Small intestine (tissue), 7 donors: ENCODE measurements around the gene DNAH10. TPM values are rescaled to one million over a fixed set of nuclear protein-coding genes. Genes with fewer than 3 reads are reported as not detected.

Source experiments
- DNase-seq, 2 donors: peaks; one replicate each; pipeline versions ENCODE4 v3.0.0 to v3.0.0-alpha.2; 2013
- FAIRE-seq: peaks from 2 replicates; lab custom pipeline; 2012; peaks lifted over from hg19 to GRCh38; lab: Jason Lieb, UNC
- H3K27ac ChIP-seq, 3 donors: one replicate each; pipeline ENCODE4 v1.5.1; 2013; ENCODE audit warnings: low read length in 2 of 3, mild to moderate bottlenecking in 2 of 3, control low read depth in 1 of 3, inconsistent platforms in 1 of 3, low read depth in 1 of 3, moderate library complexity in 1 of 3
- H3K27me3 ChIP-seq, 3 donors: one replicate each; pipeline ENCODE4 v1.6.1; 2013; ENCODE audit warnings: low read length in 3 of 3, inconsistent platforms in 1 of 3; ENCODE audit not compliant: control insufficient read depth in 3 of 3, insufficient read depth in 3 of 3
- H3K36me3 ChIP-seq, 3 donors: one replicate each; pipeline ENCODE4 v1.6.1; 2013; ENCODE audit warnings: low read length in 3 of 3, inconsistent platforms in 1 of 3, low read depth in 1 of 3, mild to moderate bottlenecking in 1 of 3, moderate library complexity in 1 of 3; ENCODE audit not compliant: control insufficient read depth in 3 of 3, insufficient read depth in 2 of 3
- H3K4me1 ChIP-seq, 3 donors: one replicate each; pipeline ENCODE4 v1.6.1; 2013; ENCODE audit warnings: low read length in 2 of 3, inconsistent platforms in 1 of 3, low read depth in 1 of 3, mild to moderate bottlenecking in 1 of 3, moderate library complexity in 1 of 3; ENCODE audit not compliant: control insufficient read depth in 3 of 3, insufficient read depth in 2 of 3
- H3K4me3 ChIP-seq, 3 donors: one replicate each; pipeline ENCODE4 v1.5.1; 2013; ENCODE audit warnings: low read length in 3 of 3, control low read depth in 1 of 3, inconsistent platforms in 1 of 3, low read depth in 1 of 3, mild to moderate bottlenecking in 1 of 3, moderate library complexity in 1 of 3
- H3K9me3 ChIP-seq, 2 donors: one replicate each; pipeline ENCODE4 v1.6.1; 2013; ENCODE audit warnings: low read depth in 1 of 2, low read length in 1 of 2; ENCODE audit not compliant: control insufficient read depth in 2 of 2, insufficient read depth in 1 of 2
- WGBS, 3 donors: extraction: QIAGEN DNeasy Blood & Tissue Kit; methylation state at CpG; one replicate each; pipeline ENCODE4 v1.1.7; 2013; 5-methylcytosine and 5-hydroxymethylcytosine counted together
- polyA plus RNA-seq, 4 donors: library from polyadenylated mRNA; stranded (reverse) in 3 of 4; unstranded in 1 of 4; fragments of 200-250 nt in 3 of 4; fragments of 120-200 nt in 1 of 4; gene quantifications; one replicate each; pipeline versions ENCODE4 v1.2.1 to v1.2.3, GENCODE V29; 2013
- donor health status: healthy with polysubstance abuse.
- donor health status: control.
- donor health status: control.
- donor health status: Bipolar disorder and iron deficiency.
- donor health status: healthy.

The DNAH10 gene
- polyA plus RNA-seq, 4 donors, result 0.22 to 0.50 (median 0.45) TPM; not detected in 1

- no peaks in the 10 kb centered on the region for H3K36me3 ChIP-seq
- no peak for DNase-seq
- 67 to 74% (median 71%) methylated on average over 3 of the region's 3 CpGs for WGBS, 3 donors
- H3K4me3 ChIP-seq, result no peak overlapping the region
- FAIRE-seq, result no peak
- no peaks in the 10 kb centered on the region for H3K4me1 ChIP-seq
- H3K27ac ChIP-seq, result no peak overlapping the region
- no peaks in the 10 kb centered on the region for H3K9me3 ChIP-seq
- no peaks in the 10 kb centered on the region for H3K27me3 ChIP-seq
These were observed 111.7 kb downstream of the DNAH10 start for GRCh38 chr12:123873793-123874192.

GRCh38 chr12:123877968-123878367 is 115.9 kb downstream of the DNAH10 start:
- Histone ChIP-seq H3K27me3 (no peaks in the 10 kb centered on the region), H3K9me3 (peaks cover 0 to 2% of the 10 kb centered on the region in 2 donors), H3K4me3 (no peak overlapping the region), H3K4me1 (no peaks in the 10 kb centered on the region), H3K27ac (no peak overlapping the region), H3K36me3 (no peaks in the 10 kb centered on the region)
- FAIRE-seq (no peak), DNase-seq (no peak)
- WGBS, 3 donors, result 73 to 82% (median 78%) methylated on average over 6 of the region's 6 CpGs

GRCh38 chr12:123879101-123879500 is 117.0 kb downstream of the DNAH10 start:
- H3K36me3 ChIP-seq, result no peaks in the 10 kb centered on the region
- H3K27ac ChIP-seq, result no peak overlapping the region
- DNase-seq (no peak), FAIRE-seq (no peak)
- no peak overlapping the region for H3K4me3 ChIP-seq
- H3K4me1 ChIP-seq, result no peaks in the 10 kb centered on the region
- H3K27me3 ChIP-seq, result no peaks in the 10 kb centered on the region
- 63 to 80% (median 72%) methylated on average over 11 of the region's 11 CpGs for WGBS, 3 donors
- peaks cover 0 to 2% of the 10 kb centered on the region in 2 donors for H3K9me3 ChIP-seq

GRCh38 chr12:123879691-123880090 is 117.6 kb downstream of the DNAH10 start:
- FAIRE-seq (no peak), DNase-seq (no peak)
- Histone ChIP-seq H3K9me3 (peaks cover 0 to 7% of the 10 kb centered on the region in 2 donors), H3K4me3 (no peak overlapping the region), H3K36me3 (no peaks in the 10 kb centered on the region), H3K27me3 (no peaks in the 10 kb centered on the region), H3K27ac (no peak overlapping the region), H3K4me1 (no peaks in the 10 kb centered on the region)
- WGBS, 3 donors, result 84 to 94% (median 91%) methylated on average over 14 of the region's 14 CpGs

- Histone ChIP-seq H3K27ac (no peak overlapping the region), H3K4me3 (no peak overlapping the region), H3K27me3 (no peaks in the 10 kb centered on the region), H3K4me1 (no peaks in the 10 kb centered on the region), H3K9me3 (peaks cover 0 to 7% of the 10 kb centered on the region in 2 donors), H3K36me3 (no peaks in the 10 kb centered on the region)
- DNase-seq, result no peak
- no peak for FAIRE-seq
- WGBS, 3 donors, result 74 to 79% (median 78%) methylated on average over 8 of the region's 8 CpGs
These were observed 120.1 kb downstream of the DNAH10 start for GRCh38 chr12:123882161-123882705.

GRCh38 chr12:123886258-123886657 is 124.2 kb downstream of the DNAH10 start:
- Histone ChIP-seq H3K27ac (no peak overlapping the region), H3K4me1 (no peaks in the 10 kb centered on the region), H3K36me3 (no peaks in the 10 kb centered on the region), H3K4me3 (no peak overlapping the region), H3K9me3 (peaks cover 0 to 4% of the 10 kb centered on the region in 2 donors), H3K27me3 (no peaks in the 10 kb centered on the region)
- no peak for FAIRE-seq
- 71 to 83% (median 79%) methylated on average over 13 of the region's 13 CpGs for WGBS, 3 donors
- DNase-seq, result no peak

GRCh38 chr12:123886931-123887582 is 125.0 kb downstream of the DNAH10 start:
- DNase-seq (peak in 1 of 2 donors; percentile 60), FAIRE-seq (no peak)
- H3K27ac ChIP-seq, result no peak overlapping the region

GRCh38 chr12:123888989-123889388 is 126.9 kb downstream of the DNAH10 start:
- no peak overlapping the region for H3K4me3 ChIP-seq
- DNase-seq (no peak), FAIRE-seq (no peak)
- no peaks in the 10 kb centered on the region for H3K4me1 ChIP-seq
- H3K27ac ChIP-seq, result no peak overlapping the region
- 75 to 86% (median 83%) methylated on average over 12 of the region's 12 CpGs for WGBS, 3 donors
- no peaks in the 10 kb centered on the region for H3K27me3 ChIP-seq
- no peaks in the 10 kb centered on the region for H3K36me3 ChIP-seq
- H3K9me3 ChIP-seq, result peaks cover 0 to 4% of the 10 kb centered on the region in 2 donors

More at GRCh38 chr12:123886931-123887582, 125.0 kb downstream of the DNAH10 start:
- Histone ChIP-seq H3K9me3 (peaks cover 0 to 4% of the 10 kb centered on the region in 2 donors), H3K4me1 (no peaks in the 10 kb centered on the region), H3K4me3 (no peak overlapping the region), H3K36me3 (no peaks in the 10 kb centered on the region), H3K27me3 (no peaks in the 10 kb centered on the region)
- WGBS, 3 donors, result 48 to 71% (median 50%) methylated on average over 22 of the region's 22 CpGs
